GM18498 (cell line): ENCODE results near the gene NOC2L.
"Not testable (repeated sequence)": the region's sequence is repeated elsewhere in the genome, so short reads cannot be mapped to it uniquely, and the experiment has no call there.

ENCODE experiments used
- ATAC-seq: cut with Tn5 transposase; IDR thresholded peaks from one replicate; pipeline ENCODE4 v1.9.1; 2021; ENCODE audit warnings: mild to moderate bottlenecking, moderate library complexity; ENCODE audit not compliant: unreplicated experiment

NOC2L gene

GRCh38 chr1:994546-994945 is 35.5 kb upstream of the NOC2L start:
- not testable (repeated sequence) for ATAC-seq

GRCh38 chr1:993379-993995 is 34.4 kb upstream of the NOC2L start:
- ATAC-seq = no peak

- ATAC-seq = no peak
Measured at GRCh38 chr1:992362-992761, 33.3 kb upstream of the NOC2L start.

GRCh38 chr1:991895-992294 is 32.8 kb upstream of the NOC2L start:
- no peak for ATAC-seq

GRCh38 chr1:991275-991674 is 32.2 kb upstream of the NOC2L start:
- not testable (repeated sequence) for ATAC-seq

GRCh38 chr1:988061-988460 is 29.0 kb upstream of the NOC2L start:
- not testable (repeated sequence) for ATAC-seq

GRCh38 chr1:985126-985525 is 26.1 kb upstream of the NOC2L start:
- no peak for ATAC-seq

GRCh38 chr1:984476-984814 is 25.4 kb upstream of the NOC2L start:
- no peak for ATAC-seq

GRCh38 chr1:983798-984475 is 24.9 kb upstream of the NOC2L start:
- ATAC-seq = no peak

GRCh38 chr1:982765-983436 is 23.8 kb upstream of the NOC2L start:
- ATAC-seq = no peak

- ATAC-seq = no peak
Measured at GRCh38 chr1:981955-982558, 23.0 kb upstream of the NOC2L start, which contains the start of gene PERM1. TSS of gene PERM1 (minus strand) at chr1:982093. CDS start at chr1:981029, 1,064 bp downstream.

GRCh38 chr1:981491-981954 is 22.5 kb upstream of the NOC2L start:
- ATAC-seq = no peak

- ATAC-seq = no peak
Measured at GRCh38 chr1:980602-981395, 21.7 kb upstream of the NOC2L start.

- ATAC-seq = no peak
Measured at GRCh38 chr1:980137-980571, 21.1 kb upstream of the NOC2L start.

GRCh38 chr1:979744-980072 is 20.7 kb upstream of the NOC2L start:
- ATAC-seq = no peak

GRCh38 chr1:978835-979743 is 20.0 kb upstream of the NOC2L start:
- ATAC-seq = no peak

GRCh38 chr1:978069-978834 is 19.2 kb upstream of the NOC2L start:
- no peak for ATAC-seq

GRCh38 chr1:976791-977190 is 17.7 kb upstream of the NOC2L start:
- ATAC-seq = not testable (repeated sequence)
